ENCODE results near the gene YLPM1. TPM values are rescaled to one million over a fixed set of nuclear protein-coding genes. Genes with fewer than 3 reads are reported as not detected.
A peak's percentile ranks its signal among the peaks of the same experiment; 100 is the strongest.

YLPM1 gene
- total RNA-seq, 1 donor from 2014 or later, result 53.0 TPM

DNA sequence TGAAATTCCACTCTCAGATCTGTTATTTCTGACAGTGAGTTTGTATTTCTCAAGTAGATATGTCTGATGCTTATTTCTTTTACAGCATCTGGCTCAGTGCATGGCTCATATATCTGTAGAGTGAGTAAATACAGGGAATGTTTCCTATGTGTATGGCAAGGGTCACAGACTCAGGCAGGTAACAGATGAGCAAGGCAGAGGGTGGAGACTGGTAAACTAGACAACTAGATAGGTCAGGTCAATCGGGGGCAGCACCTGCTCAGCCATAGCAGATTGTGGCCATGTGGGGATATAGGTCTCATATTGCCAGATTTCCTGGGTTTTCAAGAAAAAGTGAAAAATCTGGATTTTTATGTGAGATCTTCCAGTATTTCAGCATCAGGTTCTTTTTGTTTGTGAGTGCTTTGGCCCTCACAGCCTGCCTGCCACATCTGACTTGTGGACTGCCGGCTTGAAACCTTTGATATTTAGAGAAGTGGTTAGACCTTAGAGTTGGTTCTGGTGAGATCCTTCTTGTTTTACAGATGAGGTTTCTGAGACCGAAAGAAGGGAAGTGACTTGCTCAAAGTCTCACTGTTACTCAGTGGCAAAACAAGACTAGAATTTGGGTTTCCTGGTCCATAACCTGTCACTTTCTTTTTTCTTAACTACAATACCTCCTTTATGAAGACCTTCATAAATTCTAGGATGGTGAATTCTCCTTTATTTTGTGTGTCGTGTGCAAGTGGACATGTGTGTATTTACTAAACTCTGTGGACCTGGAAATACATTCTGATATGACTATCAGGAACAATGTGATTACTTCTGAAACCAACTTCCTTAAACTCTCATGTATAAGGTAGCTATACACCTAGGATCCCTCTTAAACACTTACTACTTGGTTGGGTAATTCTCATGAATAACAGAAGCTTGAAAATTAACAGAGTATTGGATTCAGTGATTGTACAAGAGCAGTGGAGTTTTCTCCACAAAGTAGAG is 78.4 kb downstream of the YLPM1 start:
- Histone ChIP-seq H3K9me3 (no peaks in the 10 kb centered on the region), H3K27ac (no peak overlapping the region), H3K36me3 (peaks cover 7% of the 10 kb centered on the region), H3K27me3 (no peaks in the 10 kb centered on the region), H3K4me1 (peaks cover 15% of the 10 kb centered on the region), H3K4me3 (no peak overlapping the region)
- intact Hi-C loops (cut with DNase I), result no loop called here
- ATAC-seq, result peak; percentile 68
- DNase-seq, result no peak
- TF ChIP-seq, protein P1, sequence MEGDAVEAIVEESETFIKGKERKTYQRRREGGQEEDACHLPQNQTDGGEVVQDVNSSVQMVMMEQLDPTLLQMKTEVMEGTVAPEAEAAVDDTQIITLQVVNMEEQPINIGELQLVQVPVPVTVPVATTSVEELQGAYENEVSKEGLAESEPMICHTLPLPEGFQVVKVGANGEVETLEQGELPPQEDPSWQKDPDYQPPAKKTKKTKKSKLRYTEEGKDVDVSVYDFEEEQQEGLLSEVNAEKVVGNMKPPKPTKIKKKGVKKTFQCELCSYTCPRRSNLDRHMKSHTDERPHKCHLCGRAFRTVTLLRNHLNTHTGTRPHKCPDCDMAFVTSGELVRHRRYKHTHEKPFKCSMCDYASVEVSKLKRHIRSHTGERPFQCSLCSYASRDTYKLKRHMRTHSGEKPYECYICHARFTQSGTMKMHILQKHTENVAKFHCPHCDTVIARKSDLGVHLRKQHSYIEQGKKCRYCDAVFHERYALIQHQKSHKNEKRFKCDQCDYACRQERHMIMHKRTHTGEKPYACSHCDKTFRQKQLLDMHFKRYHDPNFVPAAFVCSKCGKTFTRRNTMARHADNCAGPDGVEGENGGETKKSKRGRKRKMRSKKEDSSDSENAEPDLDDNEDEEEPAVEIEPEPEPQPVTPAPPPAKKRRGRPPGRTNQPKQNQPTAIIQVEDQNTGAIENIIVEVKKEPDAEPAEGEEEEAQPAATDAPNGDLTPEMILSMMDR (IDR thresholded peaks at IDR 0.05), result no peak

DNA sequence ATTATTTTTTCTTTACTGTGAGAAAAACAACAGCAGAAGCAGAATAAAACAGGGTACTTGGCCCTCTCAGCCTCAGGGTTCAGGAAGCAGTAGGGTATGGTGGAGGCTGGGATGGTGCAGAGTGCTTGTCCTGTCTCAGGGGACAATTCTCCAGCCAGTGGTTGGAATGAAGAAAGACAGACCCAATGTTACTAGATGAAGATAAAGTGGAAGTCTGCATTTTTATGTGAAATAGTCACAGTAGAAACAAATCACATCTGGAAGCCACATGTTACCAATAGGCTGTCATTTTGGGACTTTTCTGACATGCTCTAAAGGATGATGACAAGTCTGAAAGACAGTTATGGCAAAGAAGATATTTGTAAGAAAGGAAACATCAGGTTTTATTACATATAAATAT is 80.5 kb downstream of the YLPM1 start:
- Histone ChIP-seq H3K9me3 (no peaks in the 10 kb centered on the region), H3K4me3 (no peak overlapping the region), H3K36me3 (peaks cover 7% of the 10 kb centered on the region), H3K27me3 (no peaks in the 10 kb centered on the region), H3K27ac (no peak overlapping the region), H3K4me1 (peaks cover 3% of the 10 kb centered on the region)
- no peak for DNase-seq
- TF ChIP-seq, protein P1 (IDR thresholded peaks at IDR 0.05), result no peak
- ATAC-seq, result no peak
- intact Hi-C loops (cut with DNase I), result no loop called here

DNA sequence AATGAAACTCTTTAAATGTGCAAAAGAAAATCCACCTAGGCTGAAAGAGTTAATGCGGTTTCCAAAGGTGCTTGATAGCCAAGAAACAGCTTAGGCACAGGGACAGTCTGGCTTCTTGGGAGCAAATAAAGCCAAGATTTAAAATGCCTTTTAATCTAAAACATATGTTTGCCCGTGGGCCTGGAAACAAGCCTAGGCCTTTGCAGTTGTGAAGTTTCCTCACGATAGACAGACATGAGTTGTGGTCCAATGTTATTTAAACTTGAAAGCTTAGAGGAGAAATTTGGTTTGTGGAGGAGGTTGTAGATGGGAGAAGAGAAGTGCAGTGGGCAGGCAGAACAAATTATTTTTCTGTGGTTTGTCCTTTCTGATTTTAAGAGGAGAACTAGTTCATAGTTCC is 83.1 kb downstream of the YLPM1 start:
- TF ChIP-seq, protein P1 (IDR thresholded peaks at IDR 0.05), result no peak
- Histone ChIP-seq H3K4me1 (no peaks in the 10 kb centered on the region), H3K4me3 (no peak overlapping the region), H3K27ac (no peak overlapping the region), H3K9me3 (no peaks in the 10 kb centered on the region), H3K36me3 (no peaks in the 10 kb centered on the region), H3K27me3 (no peaks in the 10 kb centered on the region)
- no peak for ATAC-seq
- intact Hi-C loops (cut with DNase I), result no loop called here
- DNase-seq, result no peak

DNA sequence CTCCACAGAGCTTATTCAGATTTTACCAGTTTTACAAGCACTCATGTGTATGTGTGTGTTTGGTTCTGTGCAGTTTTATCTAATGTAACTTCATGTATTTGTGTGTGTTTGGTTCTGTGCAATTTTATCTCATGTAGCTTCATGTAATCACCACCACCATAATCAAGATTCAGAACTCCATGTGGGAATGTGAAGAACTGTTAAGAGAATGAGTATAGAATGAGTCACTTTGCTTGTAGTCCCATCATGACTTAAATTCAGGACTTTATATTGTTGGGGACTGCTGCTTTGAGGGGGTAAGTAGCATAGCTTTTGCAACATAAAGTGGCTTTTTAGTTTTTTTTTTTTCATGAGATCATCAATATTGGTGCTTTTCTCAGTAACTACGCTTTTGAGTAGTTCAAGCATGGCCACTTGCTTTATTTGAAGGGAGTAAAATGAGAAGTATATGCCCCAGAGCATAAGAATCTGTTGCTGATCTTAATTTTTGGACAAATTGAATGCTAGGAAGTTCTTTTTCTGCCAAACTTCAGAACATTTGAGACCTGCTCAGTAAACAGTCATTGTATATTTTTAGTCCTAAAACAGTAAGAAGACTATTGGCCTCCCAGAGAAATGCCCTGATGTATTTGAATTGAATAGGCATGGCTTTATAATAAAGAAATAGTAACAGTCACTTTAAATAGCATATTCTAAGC is 84.0 kb downstream of the YLPM1 start:
- TF ChIP-seq, protein P1 (IDR thresholded peaks at IDR 0.05), result no peak
- DNase-seq (no peak), ATAC-seq (no peak)
- no peaks in the 10 kb centered on the region for H3K36me3 ChIP-seq
- intact Hi-C loops (cut with DNase I), result no loop called here
- no peak overlapping the region for H3K27ac ChIP-seq
- H3K4me1 ChIP-seq, result no peaks in the 10 kb centered on the region
- H3K9me3 ChIP-seq, result no peaks in the 10 kb centered on the region
- no peak overlapping the region for H3K4me3 ChIP-seq
- no peaks in the 10 kb centered on the region for H3K27me3 ChIP-seq

DNA sequence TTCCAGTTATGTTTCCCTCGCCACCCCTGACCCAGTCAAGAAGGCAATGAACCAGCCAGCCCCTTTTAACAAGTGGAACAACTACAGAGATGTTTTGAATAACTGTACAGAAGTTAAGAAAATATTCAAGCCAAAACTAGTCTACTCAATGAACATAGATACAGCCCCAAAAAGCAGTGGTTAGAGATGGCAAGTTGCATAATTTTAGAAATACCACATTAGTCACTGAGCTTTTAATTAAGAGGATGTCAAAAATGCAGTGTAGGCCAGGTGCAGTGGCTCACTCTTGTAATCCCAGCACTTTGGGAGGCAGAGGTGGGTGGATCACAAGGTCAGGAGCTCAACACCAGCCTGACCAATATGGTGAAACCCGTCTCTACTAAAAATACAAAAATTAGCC is 85.7 kb downstream of the YLPM1 start:
- H3K27ac ChIP-seq, result no peak overlapping the region
- peaks cover 9% of the 10 kb centered on the region for H3K4me1 ChIP-seq
- intact Hi-C loops (cut with DNase I), result no loop called here
- DNase-seq, result no peak
- no peaks in the 10 kb centered on the region for H3K9me3 ChIP-seq
- H3K4me3 ChIP-seq, result no peak overlapping the region
- no peak for ATAC-seq
- H3K36me3 ChIP-seq, result no peaks in the 10 kb centered on the region
- TF ChIP-seq, protein P1 (IDR thresholded peaks at IDR 0.05), result no peak
- H3K27me3 ChIP-seq, result no peaks in the 10 kb centered on the region

Measured in upper lobe of right lung (tissue), 1 donor.